GM10266 (cell line): ENCODE results near the gene ARHGAP42.
A peak's percentile ranks its signal among the peaks of the same experiment; 100 is the strongest.

Source experiments
- DNase-seq: peaks from one replicate; pipeline ENCODE4 v3.0.0; 2012; ENCODE audit errors: extremely low spot score
- TF ChIP-seq, protein P1 (sequence below): IDR thresholded peaks from 2 replicates; pipeline ENCODE4 v1.5.1; 2012; ENCODE audit warnings: mild to moderate bottlenecking, low read depth; ENCODE audit not compliant: control insufficient read depth, insufficient read depth; ENCODE audit errors: missing control alignments

The ARHGAP42 gene

DNA sequence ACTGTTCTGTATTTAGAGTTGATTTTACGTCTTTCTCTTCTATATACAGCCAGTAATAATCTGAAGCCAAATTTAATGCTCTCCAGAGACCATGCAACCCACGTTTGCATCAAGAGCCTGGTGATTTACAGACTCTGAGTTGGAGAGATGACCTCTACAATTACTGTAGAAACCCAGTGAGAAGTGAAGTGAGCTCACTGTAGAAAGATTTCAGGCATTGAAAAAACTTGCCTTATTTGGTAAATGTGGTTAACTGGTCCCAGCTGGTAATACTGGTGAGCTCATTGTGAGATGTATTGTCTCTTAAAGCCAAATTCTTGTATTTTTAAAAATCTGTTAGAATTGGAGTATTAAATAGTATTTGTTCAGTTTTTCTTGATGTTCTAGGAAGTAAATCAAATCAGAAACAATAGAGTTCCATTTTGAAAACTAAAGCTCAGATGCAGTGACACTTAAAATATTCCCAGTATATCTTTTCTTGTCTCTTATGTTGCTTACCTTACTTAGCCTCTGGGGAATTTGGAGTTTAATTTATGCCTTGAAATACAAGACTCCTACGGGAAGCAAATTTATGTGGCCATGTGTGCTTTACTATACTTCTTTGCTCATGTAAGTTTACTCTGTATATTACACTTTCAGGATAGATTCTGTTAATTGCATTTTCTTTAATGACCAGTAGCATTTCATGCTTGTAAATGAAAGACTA is 189.9 kb downstream of the ARHGAP42 start:
- DNase-seq = peak; percentile 5
- TF ChIP-seq, protein P1, sequence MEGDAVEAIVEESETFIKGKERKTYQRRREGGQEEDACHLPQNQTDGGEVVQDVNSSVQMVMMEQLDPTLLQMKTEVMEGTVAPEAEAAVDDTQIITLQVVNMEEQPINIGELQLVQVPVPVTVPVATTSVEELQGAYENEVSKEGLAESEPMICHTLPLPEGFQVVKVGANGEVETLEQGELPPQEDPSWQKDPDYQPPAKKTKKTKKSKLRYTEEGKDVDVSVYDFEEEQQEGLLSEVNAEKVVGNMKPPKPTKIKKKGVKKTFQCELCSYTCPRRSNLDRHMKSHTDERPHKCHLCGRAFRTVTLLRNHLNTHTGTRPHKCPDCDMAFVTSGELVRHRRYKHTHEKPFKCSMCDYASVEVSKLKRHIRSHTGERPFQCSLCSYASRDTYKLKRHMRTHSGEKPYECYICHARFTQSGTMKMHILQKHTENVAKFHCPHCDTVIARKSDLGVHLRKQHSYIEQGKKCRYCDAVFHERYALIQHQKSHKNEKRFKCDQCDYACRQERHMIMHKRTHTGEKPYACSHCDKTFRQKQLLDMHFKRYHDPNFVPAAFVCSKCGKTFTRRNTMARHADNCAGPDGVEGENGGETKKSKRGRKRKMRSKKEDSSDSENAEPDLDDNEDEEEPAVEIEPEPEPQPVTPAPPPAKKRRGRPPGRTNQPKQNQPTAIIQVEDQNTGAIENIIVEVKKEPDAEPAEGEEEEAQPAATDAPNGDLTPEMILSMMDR = no peak

- TF ChIP-seq, protein P1 = no peak
- DNase-seq = no peak
These were observed 191.4 kb downstream of the ARHGAP42 start for GRCh38 chr11:100878474-100878873.

GRCh38 chr11:100882957-100883356 is 195.9 kb downstream of the ARHGAP42 start:
- DNase-seq = no peak

GRCh38 chr11:100883830-100884229 is 196.7 kb downstream of the ARHGAP42 start:
- DNase-seq = no peak
- TF ChIP-seq, protein P1 = no peak

More at GRCh38 chr11:100882957-100883356, 195.9 kb downstream of the ARHGAP42 start:
- TF ChIP-seq, protein P1 = no peak

DNA sequence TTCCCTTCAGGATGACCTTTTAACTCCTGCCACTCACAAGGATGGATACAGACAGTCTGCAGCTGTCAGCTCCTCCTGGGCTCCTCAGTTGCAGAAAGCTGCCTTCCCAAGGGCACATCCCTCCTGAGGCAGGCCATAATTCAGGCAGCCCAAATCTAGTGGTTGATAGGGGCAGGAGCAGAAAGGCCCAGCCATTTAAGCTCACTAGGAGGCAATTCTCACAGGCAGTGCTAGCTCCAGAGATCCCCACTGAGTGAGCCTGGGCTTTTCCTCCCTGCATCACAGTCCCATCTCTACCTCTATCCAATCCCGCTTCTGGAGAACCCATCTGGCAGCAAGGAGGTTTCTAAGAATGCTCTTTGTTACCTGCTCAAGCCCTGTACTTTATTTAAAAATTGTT is 200.6 kb downstream of the ARHGAP42 start:
- TF ChIP-seq, protein P1 = no peak
- DNase-seq = no peak

GRCh38 chr11:100888836-100889235 is 201.7 kb downstream of the ARHGAP42 start:
- TF ChIP-seq, protein P1 = no peak
- DNase-seq = no peak

- TF ChIP-seq, protein P1 = no peak
- DNase-seq = no peak
These were observed 202.7 kb downstream of the ARHGAP42 start for GRCh38 chr11:100889758-100890157.
